Adrenal gland (tissue), 5 donors: ENCODE measurements around the gene DDC.

Experiments
- CTCF ChIP-seq, 6 experiments: fragments of 450-650 bp in 4 of 6; fragments of 200-600 bp in 2 of 6; sonication (generic) in 1 of 6; IDR thresholded peaks; 1 replicate in 5 of 6; 2 replicates in 1 of 6; pipeline versions ENCODE4 v1.5.1 to v1.8.0; 2016 to 2021; ENCODE audit warnings: antibody characterized with exemption in 6 of 6, mild to moderate bottlenecking in 2 of 6, moderate library complexity in 1 of 6
- POLR2A ChIP-seq, 2 donors: fragments of 450-650 bp; IDR thresholded peaks; one replicate each; pipeline ENCODE4 v1.6.1; 2017; ENCODE audit warnings: antibody characterized with exemption in 2 of 2, mild to moderate bottlenecking in 2 of 2, moderate library complexity in 1 of 2
- donor health status: DM: no; HTN: no; CAD: no.

DNA sequence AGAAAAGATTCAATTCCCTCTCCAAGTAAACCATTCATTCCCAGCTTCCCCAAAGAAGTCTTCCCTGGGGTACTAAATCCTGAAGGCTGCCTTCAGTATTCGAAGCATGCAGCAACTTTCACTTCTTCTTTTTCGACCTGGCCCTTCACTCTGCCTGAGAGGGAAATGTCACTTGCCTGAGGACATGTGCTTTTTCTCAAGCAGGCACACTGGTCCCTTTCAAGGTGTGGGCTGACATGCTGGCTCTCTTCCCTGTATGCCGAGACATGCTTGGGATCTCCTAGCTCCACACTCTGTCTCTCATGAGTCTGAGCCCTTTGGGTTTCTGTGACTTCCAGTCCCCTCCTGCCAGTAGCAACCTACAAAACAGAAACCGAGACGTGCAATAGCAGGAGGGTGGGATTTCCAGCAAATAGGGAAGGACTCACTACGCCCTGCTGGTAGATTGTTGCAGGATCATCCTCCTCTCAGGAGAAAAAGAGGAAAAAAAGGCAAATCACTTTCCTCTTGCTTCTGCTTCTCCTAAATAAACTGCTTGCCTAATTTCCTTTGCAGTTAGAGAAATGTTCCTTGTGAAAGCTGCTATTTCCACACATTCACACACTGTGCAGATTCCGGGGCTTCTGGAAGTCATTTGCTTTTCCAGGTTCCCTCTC is 148.6 kb downstream of the DDC start:
- no peak for TF ChIP-seq CTCF (IDR thresholded peaks at IDR 0.05)
- no peak for TF ChIP-seq POLR2A (IDR thresholded peaks at IDR 0.05)
